ENCODE measurements around the gene RAG2.

GRCh38 chr11:36578458-36578857, 19.6 kb downstream of the RAG2 start:
- TF ChIP-seq RAD21 (IDR thresholded peaks at IDR 0.05; ENCODE audit: low read length) (no peak), CTCF (conservative IDR thresholded peaks at IDR 0.05; ENCODE audit: low read depth, low read length) (no peak), POLR2A (IDR thresholded peaks at IDR 0.05; ENCODE audit: low read depth, low read length) (no peak), CEBPB (IDR thresholded peaks at IDR 0.05; ENCODE audit: low read depth, low read length) (no peak), USF2 (IDR thresholded peaks at IDR 0.05; ENCODE audit: low read depth, low read length) (no peak), RFX5 (IDR thresholded peaks at IDR 0.05; ENCODE audit: low read depth, low read length) (no peak), ELK1 (IDR thresholded peaks at IDR 0.05; ENCODE audit: borderline replicate concordance, low read depth, low read length) (no peak), MAFK (IDR thresholded peaks at IDR 0.05; ENCODE audit: low read depth, low read length) (no peak)
